Activated CD8-positive, alpha-beta memory T cell treated with anti-CD3 and anti-CD28 coated beads, Interleukin-2, amount 50 U/mL, for 4 hours (primary cell): Measurements from ENCODE around the gene SEC11A.
"Not testable (repeated sequence)": the region's sequence is repeated elsewhere in the genome, so short reads cannot be mapped to it uniquely, and the experiment has no call there.

Source experiments
- DNase-seq: peaks from one replicate; pipeline ENCODE4 v3.0.0-alpha.2; 2020

The SEC11A gene

GRCh38 chr15:84716036-84716732, at the start of gene SEC11A:
TSS of gene SEC11A (minus strand) at chr15:84716139. CDS start at chr15:84716075, 64 bp downstream.
- peak; percentile 88 for DNase-seq

DNA sequence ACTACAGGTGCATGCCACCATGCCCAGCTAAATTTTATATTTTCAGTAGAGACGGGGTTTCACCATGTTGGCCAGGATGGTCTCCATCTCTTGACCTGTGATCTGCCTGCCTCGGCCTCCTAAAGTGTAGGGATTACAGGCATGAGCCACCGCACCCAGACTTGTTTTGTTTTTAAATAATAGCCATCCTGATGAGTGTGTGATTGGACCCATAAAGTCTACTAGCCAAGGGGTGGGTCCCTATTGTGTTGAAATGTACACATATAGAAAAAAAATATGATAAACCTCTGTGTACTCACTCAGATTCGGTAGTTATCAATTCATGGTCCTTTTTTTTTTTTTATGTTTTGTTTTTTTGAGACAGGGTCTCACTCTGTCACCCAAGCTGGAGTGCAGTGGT, 49.7 kb upstream of the SEC11A start:
- no peak for DNase-seq

GRCh38 chr15:84764989-84765388, 49.0 kb upstream of the SEC11A start:
- DNase-seq = no peak

GRCh38 chr15:84764585-84764984, 48.6 kb upstream of the SEC11A start:
- no peak for DNase-seq

- no peak for DNase-seq
These were observed 47.1 kb upstream of the SEC11A start for GRCh38 chr15:84762840-84763572.

GRCh38 chr15:84761607-84762131, 45.7 kb upstream of the SEC11A start:
- DNase-seq = no peak

- DNase-seq = no peak
These were observed 44.3 kb upstream of the SEC11A start for GRCh38 chr15:84760219-84760618.

DNA sequence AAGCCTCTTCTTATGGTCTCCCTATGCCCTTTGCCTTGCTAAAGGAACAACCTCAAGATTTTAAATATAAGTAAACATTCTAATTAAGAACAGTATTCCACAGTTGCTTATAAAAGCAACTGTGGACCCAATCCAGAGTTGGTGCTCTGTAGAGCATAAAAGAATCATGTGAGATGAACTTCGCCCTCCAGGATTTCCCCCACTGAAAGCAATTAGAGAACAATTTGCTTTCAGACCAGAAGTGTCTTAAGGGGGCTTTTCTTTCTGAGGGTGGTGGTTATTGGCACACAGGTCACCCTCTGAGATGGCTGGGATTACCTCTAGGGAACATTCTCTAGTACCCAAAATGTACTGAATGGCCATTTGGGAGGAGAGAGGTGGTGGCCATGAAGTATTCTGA, 43.1 kb upstream of the SEC11A start:
- no peak for DNase-seq

- DNase-seq = no peak
These were observed 40.0 kb upstream of the SEC11A start for GRCh38 chr15:84755736-84756527.

DNA sequence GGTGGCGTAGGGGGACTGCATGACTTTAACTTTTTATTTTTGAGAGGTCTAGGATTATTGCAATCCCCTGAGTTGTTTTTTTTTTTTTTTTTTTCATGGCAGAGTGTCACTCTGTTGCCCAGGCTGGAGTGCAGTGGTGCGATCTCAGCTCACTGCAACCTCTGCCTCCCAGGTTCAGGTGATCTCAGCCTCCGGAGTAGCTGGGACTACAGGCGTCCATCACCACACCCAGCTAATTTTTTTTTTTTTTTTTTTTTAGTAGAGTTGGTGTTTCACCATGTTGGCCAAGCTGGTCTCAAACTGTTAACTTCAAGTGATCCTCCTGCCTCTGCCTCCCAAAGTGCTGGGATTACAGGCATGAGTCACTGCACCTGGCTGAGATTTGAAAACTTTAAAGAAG, 39.0 kb upstream of the SEC11A start:
- DNase-seq = not testable (repeated sequence)

DNA sequence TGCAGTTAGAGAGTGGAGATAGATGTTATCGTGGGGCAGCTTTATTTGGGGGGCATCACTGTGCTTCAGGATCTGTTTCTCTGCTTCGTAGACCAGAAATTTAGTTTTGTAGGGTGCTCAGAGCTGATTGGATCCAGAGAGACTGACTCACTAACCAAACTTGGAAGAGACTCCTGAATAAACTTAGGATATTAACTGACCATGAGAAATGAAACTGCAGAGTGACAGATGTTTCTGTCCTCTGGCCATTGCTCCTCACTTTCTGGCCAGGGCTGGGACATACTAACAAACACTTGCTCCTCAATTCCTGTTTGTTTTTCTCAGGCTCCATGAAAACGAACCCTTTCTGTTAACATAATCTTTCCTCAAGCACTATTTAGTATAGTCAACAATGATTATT, 36.8 kb upstream of the SEC11A start:
- no peak for DNase-seq

DNA sequence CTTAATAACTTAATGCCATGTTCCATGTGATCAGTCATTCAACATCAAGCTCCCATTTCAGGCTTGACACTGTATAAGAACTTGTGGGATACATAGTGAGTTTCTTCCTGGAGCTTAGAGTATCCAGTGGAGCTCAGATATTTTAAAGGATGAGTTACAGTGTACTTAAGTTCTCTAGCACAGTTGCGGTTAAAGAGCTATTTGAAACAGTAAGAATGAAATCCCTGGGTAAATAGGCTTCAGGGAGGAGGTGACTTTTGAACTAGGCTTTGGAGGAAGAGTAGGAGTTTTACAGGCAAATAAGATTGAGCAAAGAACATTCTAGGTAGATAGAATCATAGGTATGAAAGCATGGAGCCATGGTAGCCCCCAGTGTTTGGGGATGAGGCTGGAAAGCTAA, 36.3 kb upstream of the SEC11A start:
- DNase-seq = no peak

GRCh38 chr15:84751721-84752120, 35.8 kb upstream of the SEC11A start:
- not testable (repeated sequence) for DNase-seq

DNA sequence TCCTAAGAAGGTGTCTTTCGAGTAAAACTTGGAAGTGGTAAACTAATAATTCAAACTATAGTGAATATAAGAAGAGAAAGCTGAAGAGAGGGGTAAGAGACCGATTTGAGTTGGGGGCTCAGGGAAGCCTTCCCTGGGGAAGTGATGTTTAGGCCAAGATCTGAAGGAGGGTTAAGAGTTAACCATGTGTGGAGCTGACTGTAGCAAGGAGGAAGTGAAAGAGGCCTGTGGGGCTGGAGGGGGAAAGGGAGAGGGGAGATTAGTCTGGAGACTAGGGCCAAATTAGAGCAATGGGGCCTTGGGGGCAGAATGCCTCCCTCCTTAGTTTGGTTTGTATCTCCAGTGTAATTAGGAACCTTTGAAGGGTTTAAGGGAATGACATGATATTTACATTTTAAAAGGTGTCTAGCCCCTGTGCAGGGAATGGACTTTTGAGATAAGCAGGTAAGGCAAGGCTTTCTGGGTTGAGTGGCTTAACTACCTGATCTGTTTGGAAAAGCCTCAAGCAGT, 34.7 kb upstream of the SEC11A start:
- no peak for DNase-seq

DNA sequence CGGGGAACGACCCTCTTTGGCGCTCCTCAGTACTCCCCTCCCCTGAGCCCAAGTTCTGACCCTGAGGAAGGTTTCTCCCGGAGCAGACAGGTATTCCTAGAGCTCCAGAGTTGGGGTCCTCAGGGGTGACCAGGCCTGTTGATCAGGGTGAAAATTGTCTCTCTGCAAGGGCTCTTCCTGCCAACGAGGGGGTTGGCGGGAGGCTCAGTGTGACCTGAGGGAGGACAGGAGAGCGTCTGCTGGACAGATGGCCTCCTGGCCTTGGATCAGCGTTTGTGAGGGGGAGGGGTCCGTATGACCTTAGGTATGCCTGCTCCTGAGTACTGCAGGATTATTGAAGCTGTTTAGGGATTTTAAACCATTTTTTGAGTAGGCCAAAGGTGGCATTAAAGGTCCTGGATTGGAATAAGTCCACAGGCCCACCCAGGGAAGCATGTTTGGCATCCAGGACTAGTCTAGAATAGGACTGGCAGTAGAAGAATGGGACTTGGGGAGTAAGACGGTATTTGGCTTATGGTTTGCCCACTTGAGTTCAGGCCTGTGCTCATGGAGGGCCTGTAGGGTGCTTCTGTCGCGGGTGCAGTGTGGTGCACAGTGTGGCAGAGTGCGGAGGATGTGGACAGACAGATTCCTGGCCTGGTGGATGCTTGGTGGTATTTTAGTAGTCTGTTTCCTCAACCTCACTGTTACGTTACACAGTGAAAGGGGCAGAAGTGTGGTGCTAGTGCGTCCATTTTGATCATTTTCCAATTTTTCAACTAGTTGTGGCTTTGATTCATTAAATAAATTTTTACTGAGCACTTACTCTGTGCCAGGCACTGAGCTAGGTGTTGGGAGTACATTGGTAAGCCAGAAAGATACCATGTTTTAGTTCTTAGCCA, 33.4 kb upstream of the SEC11A start:
- DNase-seq = peak; percentile 34

DNA sequence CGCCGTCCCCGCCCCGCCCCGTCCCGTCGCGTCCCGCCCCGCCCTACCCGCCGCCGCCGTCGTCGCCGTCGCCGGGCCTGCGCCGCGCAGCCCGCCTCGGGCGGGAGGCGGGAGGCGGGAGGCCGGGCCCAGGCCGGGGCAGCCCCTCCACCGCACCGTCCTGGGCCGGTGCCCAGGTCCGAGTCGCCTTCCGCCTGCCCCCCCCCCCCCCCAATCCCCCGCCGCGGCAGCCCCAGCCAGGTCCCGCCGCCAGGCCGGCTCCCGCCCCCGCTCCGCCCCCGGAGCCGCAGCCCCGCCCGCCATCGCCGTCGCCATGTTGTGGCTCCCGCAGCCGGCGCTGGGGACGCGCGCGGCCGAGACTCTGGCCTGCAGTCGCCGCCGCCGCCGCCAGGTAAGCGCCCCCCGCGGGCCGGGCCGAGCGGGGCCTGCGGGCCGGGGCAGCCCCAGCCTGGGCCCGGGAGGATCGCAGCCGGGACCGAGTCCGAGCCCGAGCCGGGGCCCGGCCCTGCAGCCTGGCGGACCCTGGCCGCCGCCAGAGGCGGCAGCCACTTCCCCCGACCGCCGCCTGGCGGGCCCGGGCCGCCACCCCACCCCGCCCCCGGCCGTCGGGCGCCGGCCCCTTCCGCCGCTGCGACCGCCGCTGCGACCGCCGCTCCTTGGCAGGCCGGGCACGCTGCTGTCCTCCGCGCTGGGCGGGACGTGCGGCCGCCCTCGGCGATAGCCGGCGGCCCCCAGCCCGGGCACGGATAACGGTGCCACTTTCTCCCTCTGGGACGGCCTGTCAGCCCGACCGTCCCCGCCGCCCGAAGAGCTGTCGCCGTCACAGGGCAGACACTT, 32.6 kb upstream of the SEC11A start, which contains the start of gene ZNF592:
Gene ZNF592 (plus strand): TSS at position 319 of the 837 bp plus-strand sequence. CDS start 34,084 bp downstream, outside the sequence.
- peak; percentile 83 for DNase-seq

DNA sequence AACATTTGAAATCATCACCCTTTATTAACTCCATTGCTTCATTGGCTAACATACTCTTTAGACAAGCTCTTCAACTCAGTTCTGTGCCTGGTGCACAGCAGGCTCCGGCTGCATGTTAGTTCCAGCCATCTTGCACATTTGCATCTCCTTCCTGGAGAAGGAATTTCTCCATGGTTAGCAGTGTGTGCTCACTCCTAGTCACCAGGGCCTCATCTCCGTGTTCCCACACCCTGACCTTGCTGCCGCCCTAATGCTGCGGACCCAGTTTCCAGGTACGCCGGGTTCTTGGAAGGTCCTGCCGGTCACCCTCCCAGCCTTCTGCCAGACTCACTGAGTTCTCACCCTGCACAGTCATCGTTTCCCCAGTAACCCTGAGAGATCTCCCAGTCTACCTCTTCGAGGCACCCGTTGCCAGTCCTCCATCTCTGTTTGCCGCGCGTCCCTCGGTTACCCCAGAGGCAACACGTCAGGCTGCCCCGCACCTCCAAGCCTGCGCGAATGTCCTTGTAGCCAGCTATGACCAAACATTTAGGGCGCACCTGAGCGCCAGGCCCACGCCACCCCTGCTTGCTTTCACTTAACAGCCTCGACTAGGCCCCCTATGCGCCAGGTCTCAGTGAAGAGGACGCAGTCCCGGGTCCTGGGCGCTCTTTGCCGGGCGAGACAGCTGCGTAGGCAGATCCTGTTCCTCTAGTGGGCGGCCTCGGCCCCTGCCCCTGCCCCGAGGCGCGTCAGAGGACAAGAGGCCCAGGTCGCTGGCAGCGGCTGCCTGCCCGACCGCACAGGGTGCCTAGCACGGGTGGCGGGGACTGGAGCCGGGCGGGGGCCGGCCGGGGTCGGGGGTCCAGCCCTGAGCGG, 31.7 kb upstream of the SEC11A start:
- DNase-seq = peak; percentile 65

GRCh38 chr15:84741121-84741520, 25.2 kb upstream of the SEC11A start:
- DNase-seq = no peak

DNA sequence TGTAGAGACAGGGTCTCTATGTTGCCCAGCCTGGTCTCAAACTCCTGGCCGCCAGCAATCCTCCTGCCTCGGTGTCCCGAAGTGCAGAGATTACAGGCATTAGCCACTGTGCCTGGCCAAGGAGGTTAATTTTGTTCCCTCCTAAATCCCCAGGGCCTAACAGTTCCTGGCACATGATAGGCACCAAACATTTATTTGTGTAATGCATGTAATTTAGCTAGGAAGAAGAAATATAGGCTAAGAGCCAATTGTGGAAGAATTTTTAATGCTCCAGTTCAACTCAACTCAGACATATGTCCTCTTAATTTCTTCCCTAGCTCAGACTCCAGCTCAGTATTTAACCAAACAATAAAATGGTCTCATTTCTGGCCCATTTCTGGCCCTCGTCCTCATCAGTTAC, 24.8 kb upstream of the SEC11A start:
- no peak for DNase-seq

DNA sequence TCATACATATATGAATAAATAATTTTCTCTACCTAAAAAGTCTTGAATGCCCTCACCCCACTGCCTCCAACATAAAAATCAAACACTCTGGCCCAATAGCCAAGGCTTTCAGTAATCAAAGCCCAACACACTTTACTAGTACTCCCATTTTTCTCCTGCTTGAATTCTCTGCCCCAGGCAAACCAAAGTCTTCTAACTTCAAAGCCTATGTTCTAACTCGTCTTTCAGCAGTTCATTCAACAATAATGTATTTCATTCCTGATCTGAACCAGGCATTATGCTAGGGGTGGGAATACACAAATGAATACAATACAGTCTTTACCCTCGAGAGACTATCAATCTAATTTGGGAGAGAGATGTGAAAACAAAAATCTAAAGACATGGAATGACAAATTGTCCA, 21.1 kb upstream of the SEC11A start:
- no peak for DNase-seq
